ENCODE results near the gene ZSCAN1.
A peak's percentile ranks its signal among the peaks of the same experiment; 100 is the strongest.
"Not testable (repeated sequence)": the region's sequence is repeated elsewhere in the genome, so short reads cannot be mapped to it uniquely, and the experiment has no call there.

ZSCAN1 gene

GRCh38 chr19:58033741-58034476 is at the start of gene ZSCAN1:
TSS of gene ZSCAN1 (plus strand) at chr19:58034025. CDS start at chr19:58037837, 3,812 bp downstream.
- peak; percentile 81 for DNase-seq

- DNase-seq: no peak
Measured at GRCh38 chr19:57992841-57993240, 41.0 kb upstream of the ZSCAN1 start.

GRCh38 chr19:58000677-58001076 is 33.1 kb upstream of the ZSCAN1 start:
- no peak for DNase-seq

GRCh38 chr19:58001895-58002369 is 31.9 kb upstream of the ZSCAN1 start:
- DNase-seq: peak; percentile 60

- peak; percentile 94 for DNase-seq
Measured at GRCh38 chr19:58002384-58003173, 31.2 kb upstream of the ZSCAN1 start, which contains the start of gene ZNF606. TSS of gene ZNF606 (minus strand) at chr19:58002820. CDS start at chr19:58001319, 1,501 bp downstream.

GRCh38 chr19:58003174-58003828 is 30.5 kb upstream of the ZSCAN1 start:
- DNase-seq: no peak

- peak; percentile 19 for DNase-seq
Measured at GRCh38 chr19:58007285-58007684, 26.5 kb upstream of the ZSCAN1 start.

GRCh38 chr19:58008877-58009276 is 24.9 kb upstream of the ZSCAN1 start:
- not testable (repeated sequence) for DNase-seq

GRCh38 chr19:58009301-58009665 is 24.5 kb upstream of the ZSCAN1 start:
- no peak for DNase-seq

- peak; percentile 91 for DNase-seq
Measured at GRCh38 chr19:58009666-58010301, 24.0 kb upstream of the ZSCAN1 start.

GRCh38 chr19:58010507-58010906 is 23.3 kb upstream of the ZSCAN1 start:
- DNase-seq: no peak

- no peak for DNase-seq
Measured at GRCh38 chr19:58014141-58014540, 19.7 kb upstream of the ZSCAN1 start.

- no peak for DNase-seq
Measured at GRCh38 chr19:58020129-58020528, 13.7 kb upstream of the ZSCAN1 start.

GRCh38 chr19:58021541-58022282 is 12.1 kb upstream of the ZSCAN1 start:
- peak; percentile 82 for DNase-seq

GRCh38 chr19:58022283-58022660 is 11.6 kb upstream of the ZSCAN1 start:
- no peak for DNase-seq

- no peak for DNase-seq
Measured at GRCh38 chr19:58024661-58025060, 9.2 kb upstream of the ZSCAN1 start.

- DNase-seq: no peak
Measured at GRCh38 chr19:58034477-58034793, 610 bp downstream of the ZSCAN1 start.

GRCh38 chr19:58035863-58036262 is 2.0 kb downstream of the ZSCAN1 start:
- DNase-seq: no peak

- DNase-seq: no peak
Measured at GRCh38 chr19:58037927-58038687, 4.3 kb downstream of the ZSCAN1 start.

- DNase-seq: peak; percentile 18
Measured at GRCh38 chr19:58038688-58039204, 4.9 kb downstream of the ZSCAN1 start.
